ENCODE measurements around the gene RBM27.
"Not testable (repeated sequence)": the region's sequence is repeated elsewhere in the genome, so short reads cannot be mapped to it uniquely, and the experiment has no call there.

Gene RBM27

DNA sequence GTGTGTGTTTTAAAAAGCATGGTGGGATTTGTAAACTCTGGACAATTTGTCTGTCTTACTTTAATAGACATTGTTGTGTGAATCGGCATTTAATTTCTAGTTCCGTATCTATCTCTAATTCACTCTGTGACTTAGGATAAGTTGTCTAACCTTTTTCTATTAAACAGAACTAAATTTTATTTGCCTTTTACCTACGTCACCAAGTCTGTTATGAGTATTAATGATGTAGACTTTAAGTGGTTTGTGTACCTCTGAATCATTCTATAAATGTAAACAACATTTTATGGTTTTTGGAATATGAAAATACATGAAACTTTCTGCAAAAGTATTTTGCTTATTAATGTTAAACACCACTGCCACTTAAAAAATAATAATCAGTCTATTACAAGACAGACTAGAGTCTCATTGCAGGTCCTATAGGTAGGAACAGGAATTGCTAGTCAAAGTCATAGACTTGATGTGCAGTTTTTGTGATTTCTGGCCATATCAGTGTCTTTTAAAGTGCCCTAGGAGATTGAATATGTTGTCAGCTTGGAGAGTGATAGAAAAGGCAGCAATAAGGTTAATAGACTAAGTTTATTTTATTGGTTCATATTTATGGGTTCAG is 5.6 kb downstream of the RBM27 start:
- DNase-seq (ENCODE audit: low read depth) = no peak

DNA sequence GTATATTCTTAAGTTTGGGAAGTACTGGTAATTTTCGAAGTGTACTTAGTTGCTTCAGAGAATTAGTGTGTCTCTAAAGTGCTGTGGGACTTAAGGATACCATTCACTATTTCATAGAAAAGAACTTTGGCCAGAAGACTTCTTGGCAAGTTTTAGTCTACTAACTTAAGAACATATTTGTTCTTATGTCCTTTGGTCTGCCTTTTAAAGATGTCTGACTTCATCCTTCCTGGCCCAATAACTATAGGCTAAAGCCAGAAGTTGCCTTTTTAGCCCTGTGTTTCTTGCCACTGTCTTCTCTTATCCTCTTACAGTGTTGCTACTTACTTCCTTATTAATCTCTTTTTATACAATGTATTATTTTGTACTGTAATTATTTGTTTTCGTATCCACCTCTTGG is 6.3 kb downstream of the RBM27 start:
- no peak for DNase-seq (ENCODE audit: low read depth)

DNA sequence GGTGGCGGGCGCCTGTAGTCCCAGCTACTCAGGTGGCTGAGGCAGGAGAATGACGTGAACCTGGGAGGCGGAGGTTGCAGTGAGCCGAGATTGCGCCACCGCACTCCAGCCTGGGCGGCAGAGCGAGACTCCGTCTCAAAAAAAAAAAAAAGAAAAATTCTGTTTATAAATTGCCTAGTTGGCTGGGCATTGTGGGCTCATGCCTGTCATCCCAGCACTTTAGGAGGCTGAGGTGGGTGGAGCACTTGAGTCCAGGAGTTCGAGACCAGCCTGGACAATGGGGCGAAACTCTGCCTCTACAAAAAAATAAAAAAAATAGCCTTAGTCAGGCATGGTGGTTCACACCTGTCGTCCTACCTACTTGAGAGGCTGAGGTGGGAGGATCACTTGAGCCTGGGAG is 7.4 kb downstream of the RBM27 start:
- DNase-seq (ENCODE audit: low read depth) = not testable (repeated sequence)

DNA sequence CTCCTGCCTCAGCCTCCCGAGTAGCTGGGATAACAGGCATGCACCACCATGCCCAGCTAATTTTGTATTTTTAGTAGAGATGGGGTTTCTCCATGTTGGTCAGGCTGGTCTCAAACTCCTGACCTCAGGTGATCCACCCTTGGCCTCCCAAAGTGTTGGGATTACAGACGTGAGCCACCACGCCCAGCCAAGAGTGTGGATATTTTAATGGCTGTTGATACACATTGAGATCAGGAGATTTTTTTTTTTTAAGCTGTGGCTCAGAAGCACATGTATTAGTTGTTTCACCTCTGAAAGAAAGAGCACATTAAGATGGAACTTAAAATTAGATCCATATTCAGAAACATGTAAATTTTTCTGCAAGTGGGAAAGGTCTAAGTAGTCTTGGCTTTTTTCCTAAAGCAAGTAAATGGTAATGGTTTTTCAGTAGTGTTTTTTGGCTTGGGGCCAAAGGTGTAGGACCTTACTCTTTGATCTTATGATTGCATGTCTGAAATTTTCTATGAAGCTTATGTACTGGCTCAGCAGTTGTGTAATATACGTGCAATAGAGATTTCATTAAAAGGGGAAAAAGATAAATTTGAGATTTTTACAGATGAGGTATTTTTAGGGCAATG is 9.9 kb downstream of the RBM27 start:
- DNase-seq (ENCODE audit: low read depth) = no peak

DNA sequence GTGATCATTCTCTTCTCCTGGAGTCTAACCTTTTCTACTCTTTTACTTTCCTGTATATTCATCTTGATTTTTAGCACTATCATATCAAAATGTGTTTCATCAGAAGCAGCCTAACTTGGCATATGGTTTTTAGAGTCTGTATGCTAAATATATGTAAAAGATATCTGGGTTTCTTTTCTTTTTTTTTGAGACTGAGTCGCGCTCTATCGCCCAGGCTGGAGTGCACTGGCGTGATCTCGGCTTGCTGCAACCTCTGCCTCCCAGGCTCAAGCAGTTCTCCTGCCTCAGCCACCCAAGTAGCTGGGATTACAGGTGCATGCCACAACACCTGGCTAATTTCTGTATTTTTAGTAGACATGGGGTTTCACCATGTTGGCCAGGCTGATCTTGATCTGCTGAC is 11.5 kb downstream of the RBM27 start:
- DNase-seq (ENCODE audit: low read depth) = not testable (repeated sequence)

DNA sequence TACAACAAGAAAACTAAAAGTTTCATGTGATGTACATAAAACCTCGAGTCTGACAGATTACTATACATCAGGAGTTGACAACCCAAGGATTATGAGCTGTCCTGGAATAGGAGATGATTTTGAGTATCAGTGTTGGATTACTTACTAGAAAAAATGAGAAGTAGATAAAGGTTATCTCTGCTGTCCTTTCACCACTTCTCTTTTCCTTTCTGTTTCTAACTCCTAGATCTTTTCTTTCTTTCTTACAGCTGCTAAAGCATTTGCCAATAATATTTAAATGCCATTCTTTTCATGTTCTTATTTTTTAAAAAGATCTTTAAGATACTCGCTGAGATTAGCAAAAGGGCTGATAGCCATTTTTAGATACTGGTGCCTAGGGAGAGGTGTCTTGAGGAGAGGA is 14.8 kb downstream of the RBM27 start:
- no peak for DNase-seq (ENCODE audit: low read depth)

DNA sequence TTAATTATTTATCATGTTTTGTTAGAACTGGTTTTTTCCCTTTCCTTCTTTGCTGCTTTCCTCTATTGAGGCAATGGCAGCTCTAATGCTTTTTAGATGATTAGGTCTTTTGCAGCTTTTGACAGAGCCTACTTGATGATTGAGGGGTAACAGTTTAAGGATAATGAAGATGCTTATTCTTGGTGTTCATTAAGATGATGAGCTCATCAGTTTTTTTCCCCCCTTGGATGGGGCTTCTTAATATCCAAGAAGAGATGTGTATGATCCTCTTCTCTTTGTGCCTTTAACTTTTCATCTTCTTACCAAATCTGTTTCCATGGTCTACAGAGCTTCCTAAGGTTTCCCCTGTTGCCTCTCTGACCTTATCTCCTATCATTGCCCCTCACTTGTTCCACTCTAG is 15.8 kb downstream of the RBM27 start:
- DNase-seq (ENCODE audit: low read depth) = no peak

DNA sequence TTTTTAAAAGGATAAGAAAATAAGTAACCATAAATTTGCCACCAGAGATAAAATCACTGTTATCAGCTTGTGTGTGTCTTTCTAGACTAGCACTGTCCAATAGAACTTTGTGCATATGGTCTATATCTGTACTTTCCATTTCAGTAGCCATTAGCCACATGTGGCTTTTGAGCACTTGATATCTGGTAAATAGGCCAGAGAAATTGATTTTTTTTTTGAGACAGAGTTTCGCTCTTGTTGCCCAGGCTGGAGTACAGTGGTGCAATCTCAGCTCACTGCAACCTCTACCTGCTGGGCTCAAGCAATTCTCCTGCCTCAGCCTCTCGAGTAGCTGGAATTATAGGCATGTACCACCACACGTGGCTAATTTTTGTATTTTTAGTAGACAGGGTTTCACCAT is 17.8 kb downstream of the RBM27 start:
- no peak for DNase-seq (ENCODE audit: low read depth)

DNA sequence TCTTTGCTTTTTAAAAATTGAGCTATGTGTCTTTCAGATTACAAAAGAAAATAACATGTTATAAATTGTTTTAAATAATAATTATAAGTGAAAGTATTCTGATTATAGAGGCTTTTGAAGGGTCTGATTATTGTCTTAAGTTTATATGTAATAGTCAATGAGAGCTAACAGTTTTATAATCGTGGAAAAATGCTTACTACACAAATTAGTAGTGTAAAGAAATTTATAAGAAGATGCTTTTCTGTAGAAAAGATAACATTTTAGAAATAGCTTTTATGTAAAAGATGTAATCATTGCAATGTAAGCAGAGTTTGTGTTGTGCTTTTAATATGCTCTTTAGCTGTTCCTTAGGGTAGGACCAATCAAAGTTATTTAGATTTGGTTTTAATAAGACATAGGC is 18.6 kb downstream of the RBM27 start:
- DNase-seq (ENCODE audit: low read depth) = no peak

DNA sequence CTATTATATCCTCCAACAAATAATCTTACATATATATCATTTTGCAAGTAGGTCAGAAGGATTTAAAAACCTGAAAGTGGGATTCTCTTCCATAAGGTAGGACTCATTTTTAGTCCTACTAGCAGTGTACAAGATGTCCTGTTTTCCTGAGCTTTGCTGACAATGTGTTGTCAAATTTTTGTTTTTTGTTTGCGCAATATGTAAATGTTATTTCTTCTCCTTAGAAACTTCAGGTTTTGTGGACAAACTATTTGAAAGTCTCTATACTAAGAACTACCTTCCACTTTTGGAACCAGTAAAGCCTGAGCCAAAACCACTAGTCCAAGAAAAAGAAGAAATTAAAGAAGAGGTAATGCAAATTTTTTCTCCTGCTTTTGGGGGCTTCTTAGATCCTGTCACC is 19.8 kb downstream of the RBM27 start:
- no peak for DNase-seq (ENCODE audit: low read depth)

DNA sequence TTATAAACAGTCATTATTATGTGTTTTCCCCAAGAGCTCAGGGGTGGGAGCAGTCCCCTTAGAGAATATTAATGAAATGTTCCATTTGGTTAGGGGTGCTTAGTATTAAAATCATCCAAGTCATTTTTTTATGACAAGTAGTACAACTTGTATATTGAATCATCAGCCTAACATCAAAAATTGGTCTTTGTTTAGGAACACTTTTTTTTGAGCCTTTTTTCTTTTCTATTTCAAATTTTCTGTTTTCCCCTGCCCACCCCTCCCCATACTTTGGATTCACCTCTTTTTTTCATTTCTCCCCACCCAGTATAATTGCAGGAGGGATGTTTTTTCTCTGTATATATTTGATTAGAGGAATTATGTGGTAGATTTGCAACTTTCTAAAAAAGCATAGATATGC is 25.8 kb downstream of the RBM27 start:
- DNase-seq (ENCODE audit: low read depth) = no peak

DNA sequence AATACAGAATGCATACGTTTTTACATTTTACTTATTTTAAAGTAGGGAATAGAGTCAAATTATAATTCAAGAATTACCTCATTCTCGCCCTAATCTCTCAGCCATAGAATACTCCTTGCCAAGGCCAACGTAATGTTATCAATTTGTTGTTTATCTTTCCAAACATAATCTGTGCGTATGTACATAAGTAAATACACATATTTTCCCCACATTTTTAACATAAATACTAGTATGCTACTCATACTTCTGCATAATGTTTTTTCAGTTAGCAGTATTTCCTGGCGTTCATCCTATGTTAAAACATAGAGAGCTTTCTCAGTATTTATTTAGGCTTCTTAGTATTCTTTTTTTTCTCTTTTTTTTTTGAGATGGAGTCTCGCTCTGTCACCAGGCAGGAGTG is 28.8 kb downstream of the RBM27 start:
- no peak for DNase-seq (ENCODE audit: low read depth)

DNA sequence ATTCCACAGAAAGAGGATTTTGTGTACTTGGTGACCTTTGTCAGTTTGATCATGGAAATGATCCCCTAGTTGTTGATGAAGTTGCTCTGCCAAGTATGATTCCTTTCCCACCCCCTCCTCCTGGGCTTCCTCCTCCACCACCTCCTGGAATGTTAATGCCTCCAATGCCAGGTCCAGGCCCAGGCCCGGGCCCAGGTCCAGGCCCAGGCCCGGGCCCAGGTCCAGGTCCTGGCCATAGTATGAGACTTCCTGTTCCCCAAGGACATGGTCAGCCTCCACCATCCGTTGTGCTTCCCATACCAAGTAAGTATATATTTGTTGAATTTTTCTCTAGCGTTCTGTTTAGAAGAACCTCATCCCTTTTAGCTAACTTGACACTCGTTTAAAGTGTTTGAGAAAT is 30.0 kb downstream of the RBM27 start:
- no peak for DNase-seq (ENCODE audit: low read depth)

DNA sequence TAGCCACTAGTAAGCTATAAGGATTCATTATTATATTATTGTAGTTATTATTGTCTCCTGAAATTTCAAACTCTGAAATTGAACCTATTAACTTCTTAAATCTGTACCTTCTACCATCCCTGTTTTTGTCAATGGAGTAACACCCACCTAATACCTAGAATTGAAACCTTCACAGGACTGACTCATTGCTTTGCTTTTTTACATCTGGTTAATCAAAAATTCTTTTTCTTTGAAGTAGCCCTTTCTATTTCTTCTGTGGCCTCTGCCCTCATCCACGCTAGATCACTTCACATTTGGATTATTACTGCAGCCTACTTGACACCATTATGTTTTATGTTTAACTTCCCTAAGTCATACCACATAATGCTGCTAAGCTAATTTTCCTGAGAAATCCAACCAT is 35.6 kb downstream of the RBM27 start:
- no peak for DNase-seq (ENCODE audit: low read depth)

DNA sequence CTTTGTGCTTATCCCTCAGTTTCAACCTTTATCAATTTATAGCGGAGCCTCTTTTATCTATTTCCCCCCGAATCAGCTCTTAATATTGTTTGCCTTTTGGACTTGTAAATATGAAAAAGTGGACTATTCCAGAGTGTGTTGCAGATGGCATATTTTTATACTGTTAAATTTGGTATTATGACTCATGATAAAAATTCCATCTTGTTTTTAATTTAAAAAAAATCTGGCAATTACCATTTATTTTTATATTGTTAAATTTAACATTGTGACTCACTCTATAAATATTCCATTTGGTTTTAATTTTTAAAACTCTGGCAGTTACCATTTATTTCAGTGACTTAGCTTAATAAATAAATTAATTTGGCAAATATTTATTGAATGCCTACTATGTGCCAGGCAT is 37.5 kb downstream of the RBM27 start:
- DNase-seq (ENCODE audit: low read depth) = no peak

DNA sequence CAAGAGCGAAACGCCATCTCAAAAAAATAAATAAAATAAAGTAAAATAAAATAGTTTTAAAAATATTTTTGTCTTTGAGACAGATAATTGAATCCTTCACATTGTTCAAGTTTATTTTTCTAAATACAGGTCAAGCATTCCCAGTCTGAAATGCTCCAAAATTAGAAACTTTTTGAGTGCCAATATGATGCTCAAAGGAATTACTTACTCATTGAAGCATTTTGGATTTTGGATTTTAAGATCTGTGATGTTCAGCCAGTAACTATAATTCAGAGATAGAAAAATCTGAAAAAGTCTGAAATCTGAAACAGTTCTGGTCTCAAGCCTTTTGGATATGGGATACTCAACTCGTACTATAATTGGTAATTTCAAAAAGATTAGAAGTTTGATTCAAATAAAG is 39.8 kb downstream of the RBM27 start:
- no peak for DNase-seq (ENCODE audit: low read depth)

DNA sequence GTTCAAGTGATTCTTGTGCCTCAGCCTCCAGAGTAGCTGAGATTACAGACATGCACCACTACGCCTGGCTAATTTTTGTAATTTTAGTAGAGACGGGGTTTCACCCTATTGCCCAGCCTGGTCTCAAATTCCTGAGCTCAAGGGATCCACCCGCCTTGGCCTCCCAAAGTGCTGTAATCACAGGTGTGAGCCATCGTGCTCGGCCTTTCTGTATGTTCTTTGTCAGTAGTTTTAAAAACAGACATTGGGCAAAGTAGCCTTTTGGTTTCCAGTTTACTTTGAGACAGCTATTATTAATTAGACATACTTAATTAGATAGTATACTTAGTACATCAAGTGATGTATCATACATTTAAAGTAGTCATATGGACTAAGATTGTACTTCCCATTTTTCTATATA is 45.2 kb downstream of the RBM27 start:
- DNase-seq (ENCODE audit: low read depth) = no peak

DNA sequence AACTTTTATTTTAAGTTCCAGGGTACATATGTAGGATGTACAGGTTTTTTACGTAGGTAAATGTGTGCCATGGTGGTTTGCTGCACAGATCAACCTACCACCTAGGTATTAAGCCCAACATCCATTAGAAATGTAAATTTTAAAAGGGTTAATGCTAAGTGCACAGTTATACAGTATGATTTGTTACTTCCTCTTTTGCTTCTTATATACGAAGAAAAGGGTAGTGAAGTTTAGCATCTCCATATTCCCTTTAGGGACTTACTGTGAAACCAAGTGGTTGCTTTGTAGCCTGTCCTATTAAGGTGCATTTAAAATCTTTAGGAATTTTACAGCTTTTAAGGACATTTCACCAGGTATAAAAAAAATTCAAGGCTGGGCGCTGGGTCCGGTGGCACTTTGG is 46.4 kb downstream of the RBM27 start:
- no peak for DNase-seq (ENCODE audit: low read depth)
